SK-N-DZ (cell line): ENCODE measurements around the gene NRP1.
"Not testable (repeated sequence)": the region's sequence is repeated elsewhere in the genome, so short reads cannot be mapped to it uniquely, and the experiment has no call there.

Experiments
- DNase-seq: peaks from one replicate; pipeline ENCODE4 v3.0.0-alpha.2; 2015; ENCODE audit warnings: low spot score

Gene NRP1

GRCh38 chr10:33152146-33152545 is 182.3 kb downstream of the NRP1 start:
- DNase-seq, result no peak

- DNase-seq, result no peak
These were observed 183.1 kb downstream of the NRP1 start for GRCh38 chr10:33151344-33151864.

- DNase-seq, result no peak
These were observed 183.6 kb downstream of the NRP1 start for GRCh38 chr10:33150889-33151288.

- no peak for DNase-seq
These were observed 184.3 kb downstream of the NRP1 start for GRCh38 chr10:33150146-33150545.

- DNase-seq, result no peak
These were observed 187.5 kb downstream of the NRP1 start for GRCh38 chr10:33147013-33147310.

- DNase-seq, result no peak
These were observed 188.1 kb downstream of the NRP1 start for GRCh38 chr10:33146189-33147012.

GRCh38 chr10:33145451-33146188 is 188.8 kb downstream of the NRP1 start:
- DNase-seq, result no peak

GRCh38 chr10:33143160-33143728 is 191.2 kb downstream of the NRP1 start:
- no peak for DNase-seq

GRCh38 chr10:33142295-33142694 is 192.2 kb downstream of the NRP1 start:
- no peak for DNase-seq

- DNase-seq, result peak; percentile 77
These were observed 193.2 kb downstream of the NRP1 start for GRCh38 chr10:33141251-33141650.

- no peak for DNase-seq
These were observed 195.3 kb downstream of the NRP1 start for GRCh38 chr10:33139181-33139646.

- DNase-seq, result not testable (repeated sequence)
These were observed 195.8 kb downstream of the NRP1 start for GRCh38 chr10:33138686-33139085.

GRCh38 chr10:33137356-33138005 is 197.0 kb downstream of the NRP1 start:
- DNase-seq, result no peak

- DNase-seq, result no peak
These were observed 197.7 kb downstream of the NRP1 start for GRCh38 chr10:33136781-33137180.

GRCh38 chr10:33136271-33136670 is 198.2 kb downstream of the NRP1 start:
- no peak for DNase-seq

GRCh38 chr10:33134011-33134751 is 200.3 kb downstream of the NRP1 start:
- no peak for DNase-seq

GRCh38 chr10:33133557-33133956 is 200.9 kb downstream of the NRP1 start:
- no peak for DNase-seq

- DNase-seq, result no peak
These were observed 201.8 kb downstream of the NRP1 start for GRCh38 chr10:33132626-33133025.

- DNase-seq, result no peak
These were observed 204.5 kb downstream of the NRP1 start for GRCh38 chr10:33129996-33130386.

GRCh38 chr10:33129141-33129995 is 205.1 kb downstream of the NRP1 start:
- no peak for DNase-seq
